HFFc6 (cell line): ENCODE measurements around the gene RAB8B. TPM values are rescaled to one million over a fixed set of nuclear protein-coding genes. Genes with fewer than 3 reads are reported as not detected.

Experiments used
- DNase-seq: peaks from one replicate; pipeline ENCODE4 v3.0.0-alpha.2; 2018
- H3K27ac Mint-ChIP-seq: 2 replicates; pipeline ENCODE4 v1.8.0; 2020; ENCODE audit warnings: mild to moderate bottlenecking, mixed read lengths
- H3K27me3 Mint-ChIP-seq: 2 replicates; pipeline ENCODE4 v1.8.0; 2021; ENCODE audit warnings: mild to moderate bottlenecking, moderate library complexity, mixed read lengths; ENCODE audit not compliant: insufficient read depth
- H3K36me3 Mint-ChIP-seq: 2 replicates; pipeline ENCODE4 v1.8.0; 2021; ENCODE audit warnings: low read depth, mixed read lengths
- H3K4me1 Mint-ChIP-seq: 2 replicates; pipeline ENCODE4 v1.8.0; 2020; ENCODE audit warnings: low read depth, mixed read lengths
- H3K4me3 Mint-ChIP-seq: 2 replicates; pipeline ENCODE4 v1.8.0; 2020; ENCODE audit warnings: mild to moderate bottlenecking, moderate library complexity, mixed read lengths
- H3K9me3 Mint-ChIP-seq: 2 replicates; pipeline ENCODE4 v1.8.0; 2020; ENCODE audit warnings: mild to moderate bottlenecking, mixed read lengths
- CTCF ChIP-seq: fragments of 200-600 bp; sonication (generic); IDR thresholded peaks from 2 replicates; pipeline ENCODE4 v1.5.0; 2021; ENCODE audit warnings: antibody characterized with exemption, mild to moderate bottlenecking
- total RNA-seq, 6 experiments: library from RNA; stranded (reverse); fragmentation: NEBNext Ultra II Directional; extraction: Animal tissue kit (Norgen Biotek cat#: 25700); gene quantifications; 2 replicates in 1 of 6; 3 replicates in 5 of 6; pipeline ENCODE4 v1.2.3, GENCODE V29; 2021

Gene RAB8B
- total RNA-seq, 6 experiments from 2014 or later = 24.7 to 38.4 (median 33.2) TPM

- no peaks in the 10 kb centered on the region for H3K9me3 Mint-ChIP-seq
- no peak for DNase-seq
- peaks cover 42% of the 10 kb centered on the region for H3K4me1 Mint-ChIP-seq
- H3K4me3 Mint-ChIP-seq = no peak overlapping the region
- H3K27ac Mint-ChIP-seq = peak overlapping the region; percentile 41
- no peaks in the 10 kb centered on the region for H3K27me3 Mint-ChIP-seq
- H3K36me3 Mint-ChIP-seq = no peaks in the 10 kb centered on the region
- TF ChIP-seq CTCF = no peak
These were observed 37.6 kb downstream of the RAB8B start for GRCh38 chr15:63226966-63227401.

- Mint-ChIP-seq H3K9me3 (no peaks in the 10 kb centered on the region), H3K27me3 (no peaks in the 10 kb centered on the region), H3K36me3 (no peaks in the 10 kb centered on the region), H3K4me1 (peaks cover 45% of the 10 kb centered on the region), H3K4me3 (no peak overlapping the region), H3K27ac (peak overlapping the region; percentile 41)
- no peak for DNase-seq
- TF ChIP-seq CTCF = no peak
These were observed 38.3 kb downstream of the RAB8B start for GRCh38 chr15:63227689-63228088.

GRCh38 chr15:63231206-63231605, 41.8 kb downstream of the RAB8B start:
- Mint-ChIP-seq H3K36me3 (peaks cover 4% of the 10 kb centered on the region; the same call in 1 of the 2 replicates), H3K4me3 (no peak overlapping the region), H3K9me3 (no peaks in the 10 kb centered on the region), H3K4me1 (peaks cover 75% of the 10 kb centered on the region), H3K27me3 (no peaks in the 10 kb centered on the region; the same call in 1 of the 2 replicates), H3K27ac (no peak overlapping the region)
- DNase-seq = no peak
- TF ChIP-seq CTCF = no peak

GRCh38 chr15:63231706-63232105, 42.3 kb downstream of the RAB8B start:
- Mint-ChIP-seq H3K27ac (peak overlapping the region; percentile 32), H3K27me3 (no peaks in the 10 kb centered on the region; the same call in 1 of the 2 replicates), H3K9me3 (no peaks in the 10 kb centered on the region), H3K4me1 (peaks cover 75% of the 10 kb centered on the region), H3K36me3 (peaks cover 4% of the 10 kb centered on the region; the same call in 1 of the 2 replicates), H3K4me3 (no peak overlapping the region)
- DNase-seq = no peak
- no peak for TF ChIP-seq CTCF

GRCh38 chr15:63232405-63232804, 43.0 kb downstream of the RAB8B start:
- Mint-ChIP-seq H3K27me3 (no peaks in the 10 kb centered on the region; the same call in 1 of the 2 replicates), H3K4me1 (peaks cover 75% of the 10 kb centered on the region), H3K27ac (no peak overlapping the region), H3K4me3 (0 out of 2 replicates have a peak overlapping the region, but pooled peaks have one; percentile 11), H3K9me3 (no peaks in the 10 kb centered on the region), H3K36me3 (peaks cover 11% of the 10 kb centered on the region)
- no peak for DNase-seq
- no peak for TF ChIP-seq CTCF
